Karpas-422 (cell line): ENCODE results near the gene P2RY11. TPM values are rescaled to one million over a fixed set of nuclear protein-coding genes. Genes with fewer than 3 reads are reported as not detected.

Source experiments
- DNase-seq: peaks from one replicate; pipeline ENCODE4 v3.0.0-alpha.2; 2015
- H2AFZ ChIP-seq: fragments of 200-600 bp; sonication (generic); 2 replicates; pipeline ENCODE4 v1.6.1; 2014; ENCODE audit warnings: antibody characterized with exemption, low read length, mixed read lengths
- H3K27ac ChIP-seq: fragments of 200-600 bp; sonication (generic); 2 replicates; pipeline ENCODE4 v1.5.1; 2014; ENCODE audit warnings: mild to moderate bottlenecking, low read length, moderate library complexity
- H3K27me3 ChIP-seq: fragments of 200-600 bp; sonication (generic); 2 replicates; pipeline ENCODE4 v1.6.1; 2014; ENCODE audit warnings: low read length, mixed read lengths
- H3K36me3 ChIP-seq: fragments of 200-600 bp; sonication (generic); 2 replicates; pipeline ENCODE4 v1.6.1; 2014; ENCODE audit warnings: low read length, mixed read lengths; ENCODE audit not compliant: insufficient read depth
- H3K4me1 ChIP-seq: fragments of 200-600 bp; sonication (generic); 2 replicates; pipeline ENCODE4 v1.6.1; 2014; ENCODE audit warnings: mild to moderate bottlenecking, low read length, mixed read lengths
- H3K4me2 ChIP-seq: fragments of 200-600 bp; sonication (generic); 2 replicates; pipeline ENCODE4 v1.6.1; 2014; ENCODE audit warnings: low read length, low read depth, mild to moderate bottlenecking; ENCODE audit not compliant: poor library complexity, severe bottlenecking
- H3K4me3 ChIP-seq: fragments of 200-600 bp; sonication (generic); 2 replicates; pipeline ENCODE4 v1.5.1; 2014; ENCODE audit warnings: mild to moderate bottlenecking, antibody characterized with exemption, low read length, mixed read lengths
- H3K79me2 ChIP-seq: fragments of 200-600 bp; sonication (generic); 2 replicates; pipeline ENCODE4 v1.6.1; 2014; ENCODE audit warnings: mild to moderate bottlenecking, low read length, mixed read lengths
- H3K9ac ChIP-seq: fragments of 200-600 bp; sonication (generic); 2 replicates; pipeline ENCODE4 v1.6.0; 2014; ENCODE audit warnings: low read length
- H3K9me2 ChIP-seq: fragments of 200-600 bp; sonication (generic), shearing (Covaris generic); replicated peaks from 2 replicates; pipeline ENCODE4 v1.6.0; 2014; ENCODE audit warnings: mild to moderate bottlenecking, low read length, moderate library complexity; ENCODE audit not compliant: insufficient read depth
- H3K9me3 ChIP-seq: fragments of 300-700, 200-600 bp; sonication (generic); 2 replicates; pipeline ENCODE4 v1.6.1; 2014; ENCODE audit warnings: low read length, mixed read lengths
- H4K20me1 ChIP-seq: fragments of 200-600 bp; sonication (generic); 2 replicates; pipeline ENCODE4 v1.6.1; 2014; ENCODE audit warnings: mild to moderate bottlenecking, antibody characterized with exemption, low read length, low read depth; ENCODE audit not compliant: insufficient read depth
- small RNA-seq: library from RNA; depleted of rRNA; stranded (forward); fragments of <200 nt; gene quantifications from one replicate; pipeline ENCODE3, GENCODE V24; 2014
- total RNA-seq: library from RNA; depleted of rRNA; stranded (reverse); fragments of >200 nt; shearing (Covaris generic); gene quantifications from 2 replicates; pipeline ENCODE4 v1.2.3, GENCODE V29; 2014; ENCODE audit warnings: low replicate concordance; rRNA removed

Gene P2RY11
- total RNA-seq, 1 experiment from 2014 or later, result 1.7 TPM

DNA sequence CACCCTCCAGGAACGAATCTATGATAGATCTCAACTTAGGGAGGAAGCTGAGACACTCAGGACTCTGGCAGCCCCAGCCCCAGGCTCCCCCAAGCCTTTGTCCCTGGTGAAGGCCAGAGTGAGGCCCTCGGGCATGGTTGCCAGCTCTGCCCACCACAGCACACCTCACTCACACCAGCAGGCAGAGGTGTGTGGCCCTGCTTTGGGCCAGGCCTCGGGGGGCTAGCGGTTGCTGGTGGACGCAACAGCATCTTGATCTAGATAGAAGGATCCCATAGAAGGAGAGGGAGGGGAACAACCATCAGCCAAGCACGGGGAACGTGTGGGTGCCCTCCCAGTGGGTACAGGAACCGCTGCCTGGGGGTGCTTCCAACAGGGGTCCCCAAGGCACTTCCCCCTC, 46.6 kb downstream of the P2RY11 start:
- Histone ChIP-seq H3K27me3 (no peaks in the 10 kb centered on the region), H3K9ac (no peak overlapping the region), H3K4me3 (no peak overlapping the region), H2AFZ (no peak overlapping the region), H3K36me3 (peaks cover 59% of the 10 kb centered on the region), H3K4me2 (no peak overlapping the region), H3K79me2 (0 out of 2 replicates have a peak, but pooled peaks cover 4% of the 10 kb centered on the region), H3K9me2 (no peaks in the 10 kb centered on the region), H3K27ac (no peak overlapping the region), H4K20me1 (0 out of 2 replicates have a peak, but pooled peaks cover 2% of the 10 kb centered on the region), H3K4me1 (peaks cover 6% of the 10 kb centered on the region), H3K9me3 (no peaks in the 10 kb centered on the region)
- DNase-seq, result no peak

DNA sequence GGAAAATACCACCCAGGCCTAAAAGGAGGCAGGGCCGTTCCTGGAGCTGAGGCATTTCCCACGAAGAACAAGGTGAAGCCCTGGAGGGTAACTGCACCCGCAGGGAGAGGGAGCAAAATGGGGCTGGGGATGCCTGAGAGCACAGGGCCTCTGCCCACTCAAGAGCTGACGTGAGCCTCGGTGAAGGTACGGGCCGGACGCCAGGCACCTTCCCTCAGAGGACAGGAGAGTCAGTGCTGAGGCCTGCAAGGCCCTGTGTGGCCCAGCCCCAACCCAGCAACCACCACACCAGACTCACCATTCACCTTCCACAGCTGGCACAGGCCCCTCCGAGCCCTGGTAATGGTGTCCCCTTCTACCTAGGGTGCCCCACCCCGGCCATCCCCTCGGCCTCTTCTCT, 47.0 kb downstream of the P2RY11 start:
- H3K9me3 ChIP-seq, result no peaks in the 10 kb centered on the region

DNA sequence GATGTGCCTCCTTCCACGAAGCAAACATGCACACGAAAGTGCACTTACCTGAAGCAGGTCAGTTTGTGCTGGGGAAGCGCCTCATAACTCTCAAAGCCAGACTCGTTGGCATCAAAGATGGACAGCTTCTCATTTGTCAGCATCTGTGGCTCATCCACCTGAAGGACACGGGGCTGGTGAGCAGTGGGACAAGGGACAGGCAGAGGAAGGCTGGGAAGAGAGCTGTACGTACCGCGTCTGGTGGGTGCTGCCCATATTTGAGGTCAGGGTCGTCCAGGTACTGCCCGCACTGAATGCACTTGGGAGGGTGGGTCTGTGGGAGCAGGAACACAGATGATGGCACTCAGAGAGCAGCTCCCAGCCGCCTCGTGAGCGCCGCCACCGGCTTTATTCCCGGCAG, 48.1 kb downstream of the P2RY11 start:
- Histone ChIP-seq H3K9me2 (no peaks in the 10 kb centered on the region), H3K9ac (no peak overlapping the region), H3K27ac (no peak overlapping the region), H3K4me1 (peaks cover 15% of the 10 kb centered on the region), H3K27me3 (no peaks in the 10 kb centered on the region), H3K9me3 (no peaks in the 10 kb centered on the region), H4K20me1 (0 out of 2 replicates have a peak, but pooled peaks cover 2% of the 10 kb centered on the region), H3K4me3 (no peak overlapping the region), H3K4me2 (no peak overlapping the region), H3K79me2 (0 out of 2 replicates have a peak, but pooled peaks cover 3% of the 10 kb centered on the region), H2AFZ (no peak overlapping the region), H3K36me3 (peaks cover 61% of the 10 kb centered on the region)
- no peak for DNase-seq

More for the DNA sequence above, 47.0 kb downstream of the P2RY11 start:
- Histone ChIP-seq H3K9ac (no peak overlapping the region), H3K4me3 (no peak overlapping the region), H4K20me1 (0 out of 2 replicates have a peak, but pooled peaks cover 2% of the 10 kb centered on the region), H3K27me3 (no peaks in the 10 kb centered on the region), H3K4me1 (peaks cover 10% of the 10 kb centered on the region), H2AFZ (no peak overlapping the region), H3K4me2 (no peak overlapping the region), H3K36me3 (peaks cover 62% of the 10 kb centered on the region), H3K27ac (no peak overlapping the region), H3K79me2 (0 out of 2 replicates have a peak, but pooled peaks cover 3% of the 10 kb centered on the region), H3K9me2 (no peaks in the 10 kb centered on the region)
- DNase-seq, result no peak

DNA sequence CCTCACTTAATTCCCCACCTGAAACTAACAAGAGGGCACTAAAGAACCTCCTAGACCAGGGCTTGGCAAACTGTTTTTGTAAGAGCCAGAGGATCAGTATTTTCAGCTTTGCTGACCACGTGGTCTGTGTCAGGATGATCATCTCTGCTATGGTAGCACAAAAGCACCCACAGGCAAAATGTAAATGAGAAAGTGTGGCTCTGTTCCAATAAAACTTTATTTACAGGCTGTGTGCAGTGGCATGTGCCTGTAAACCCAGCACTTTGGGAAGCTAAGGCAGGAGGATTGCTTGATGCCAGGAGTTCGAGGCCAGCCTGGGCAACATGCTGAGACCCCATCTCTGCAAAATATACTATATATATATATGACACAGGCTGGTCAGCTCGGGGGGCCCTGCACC, 52.0 kb downstream of the P2RY11 start:
- Histone ChIP-seq H3K9ac (no peak overlapping the region), H3K79me2 (peaks cover 7% of the 10 kb centered on the region; the same call in 1 of the 2 replicates), H3K4me2 (no peak overlapping the region), H3K4me3 (no peak overlapping the region), H3K27ac (no peak overlapping the region; the same call in 1 of the 2 replicates), H4K20me1 (no peaks in the 10 kb centered on the region), H3K27me3 (no peaks in the 10 kb centered on the region), H3K36me3 (peaks cover 47% of the 10 kb centered on the region), H3K9me2 (no peaks in the 10 kb centered on the region), H2AFZ (no peak overlapping the region), H3K9me3 (no peaks in the 10 kb centered on the region), H3K4me1 (peaks cover 15% of the 10 kb centered on the region)
- DNase-seq, result no peak

Small RNA genes within 50 kb of the gene (small RNA-seq; reads per million reads assigned to genes)
- gene SNORD105 (70.1 reads per million, percentile 99 among the genes with 10 or more reads in this experiment), gene SNORD105B (1,382 reads per million, percentile 100 among the genes with 10 or more reads in this experiment)

Other genes with a start within 250 kb of the P2RY11 start
- gene OLFM2, start 175.2 kb upstream of the P2RY11 start, total RNA-seq, result not detected in 2 replicates
- gene COL5A3, start 101.2 kb upstream of the P2RY11 start, total RNA-seq, result not detected in 2 replicates
- not detected in 2 replicates for gene RDH8, start 98.2 kb upstream of the P2RY11 start, total RNA-seq
- gene SHFL, start 25.4 kb upstream of the P2RY11 start, total RNA-seq, result 29.0 and 55.3 TPM in 2 replicates
- 7.3 and 8.3 TPM in 2 replicates for gene ANGPTL6, start 9.0 kb upstream of the P2RY11 start, total RNA-seq
- 30.4 and 77.1 TPM in 2 replicates for gene PPAN, start 5.3 kb upstream of the P2RY11 start, total RNA-seq
- gene EIF3G, start 8.2 kb downstream of the P2RY11 start, total RNA-seq, result 281 and 602 TPM in 2 replicates
- gene DNMT1, start 83.3 kb downstream of the P2RY11 start, total RNA-seq, result 94.9 and 145 TPM in 2 replicates
- gene S1PR2, start 119.6 kb downstream of the P2RY11 start, total RNA-seq, result 65.1 and 67.6 TPM in 2 replicates
- 78.6 and 136 TPM in 2 replicates for gene MRPL4, start 140.5 kb downstream of the P2RY11 start, total RNA-seq
- gene ICAM1, start 159.4 kb downstream of the P2RY11 start, total RNA-seq, result 1.8 and 5.1 TPM in 2 replicates
- gene ICAM4, start 175.3 kb downstream of the P2RY11 start, total RNA-seq, result not detected in 2 replicates
- 4.5 and 9.1 TPM in 2 replicates for gene ICAM5, start 178.3 kb downstream of the P2RY11 start, total RNA-seq
- 5.3 and 7.1 TPM in 2 replicates for gene ZGLP1, start 198.1 kb downstream of the P2RY11 start, total RNA-seq
- gene FDX2, start 204.3 kb downstream of the P2RY11 start, total RNA-seq, result 11.9 and 23.2 TPM in 2 replicates
- 13.2 and 19.6 TPM in 2 replicates for gene RAVER1, start 221.8 kb downstream of the P2RY11 start, total RNA-seq
- gene ICAM3, start 227.9 kb downstream of the P2RY11 start, total RNA-seq, result 92.1 and 206 TPM in 2 replicates